Hepatocyte (in vitro differentiated cells): ENCODE results near the gene PCDHB14.

Experiments
- EZH2 ChIP-seq: fragments of 200-600 bp; sonication (generic); IDR thresholded peaks from 2 replicates; pipeline ENCODE4 v1.6.1; 2016; ENCODE audit warnings: antibody characterized with exemption, mild to moderate bottlenecking, borderline replicate concordance
- TF ChIP-seq, protein P1 (sequence below): fragments of 200-600 bp; sonication (generic); IDR thresholded peaks from 2 replicates; pipeline ENCODE4 v1.5.1; 2016; ENCODE audit warnings: antibody characterized with exemption, mild to moderate bottlenecking; ENCODE audit not compliant: poor library complexity

DNA sequence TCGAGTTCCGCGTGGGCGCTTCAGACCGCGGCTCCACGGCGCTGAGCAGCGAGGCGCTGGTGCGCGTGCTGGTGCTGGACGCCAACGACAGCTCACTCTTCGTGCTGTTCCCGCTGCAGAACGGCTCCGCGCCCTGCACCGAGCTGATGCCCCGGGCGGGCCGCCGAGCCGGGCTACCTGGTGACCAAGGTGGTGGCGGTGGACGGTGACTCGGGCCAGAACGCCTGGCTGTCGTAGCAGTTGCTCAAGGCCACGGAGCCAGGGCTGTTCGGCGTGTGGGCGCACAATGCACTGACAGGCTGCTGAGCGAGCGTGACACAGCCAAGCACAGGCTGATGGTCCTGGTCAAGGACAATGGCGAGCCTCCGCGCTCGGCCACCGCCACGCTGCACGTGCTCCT is 18.4 kb downstream of the PCDHB14 start:
- TF ChIP-seq, protein P1, sequence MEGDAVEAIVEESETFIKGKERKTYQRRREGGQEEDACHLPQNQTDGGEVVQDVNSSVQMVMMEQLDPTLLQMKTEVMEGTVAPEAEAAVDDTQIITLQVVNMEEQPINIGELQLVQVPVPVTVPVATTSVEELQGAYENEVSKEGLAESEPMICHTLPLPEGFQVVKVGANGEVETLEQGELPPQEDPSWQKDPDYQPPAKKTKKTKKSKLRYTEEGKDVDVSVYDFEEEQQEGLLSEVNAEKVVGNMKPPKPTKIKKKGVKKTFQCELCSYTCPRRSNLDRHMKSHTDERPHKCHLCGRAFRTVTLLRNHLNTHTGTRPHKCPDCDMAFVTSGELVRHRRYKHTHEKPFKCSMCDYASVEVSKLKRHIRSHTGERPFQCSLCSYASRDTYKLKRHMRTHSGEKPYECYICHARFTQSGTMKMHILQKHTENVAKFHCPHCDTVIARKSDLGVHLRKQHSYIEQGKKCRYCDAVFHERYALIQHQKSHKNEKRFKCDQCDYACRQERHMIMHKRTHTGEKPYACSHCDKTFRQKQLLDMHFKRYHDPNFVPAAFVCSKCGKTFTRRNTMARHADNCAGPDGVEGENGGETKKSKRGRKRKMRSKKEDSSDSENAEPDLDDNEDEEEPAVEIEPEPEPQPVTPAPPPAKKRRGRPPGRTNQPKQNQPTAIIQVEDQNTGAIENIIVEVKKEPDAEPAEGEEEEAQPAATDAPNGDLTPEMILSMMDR, result no peak
- no peak for TF ChIP-seq EZH2
